Activated CD4-positive, alpha-beta T cell treated with anti-CD3 and anti-CD28 coated beads, Interleukin-2, amount 10 ng/mL, durations not matched to agents 7 days and 5 days (primary cell): ENCODE results near the gene ODC1. TPM values are rescaled to one million over a fixed set of nuclear protein-coding genes. Genes with fewer than 3 reads are reported as not detected.
"Not testable (repeated sequence)": the region's sequence is repeated elsewhere in the genome, so short reads cannot be mapped to it uniquely, and the experiment has no call there.

ENCODE experiments used
- CTCF ChIA-PET: fragments of 350-600 bp; sonication (Branson Sonifier 250); formaldehyde crosslinking; loops from one replicate; lab custom pipeline; 2021; ENCODE audit warnings: antibody characterized with exemption; lab: Charles Lee
- POLR2A ChIA-PET: fragments of 350-600 bp; sonication (Branson Sonifier 250); formaldehyde crosslinking; loops from one replicate; lab custom pipeline; 2021; ENCODE audit warnings: antibody characterized with exemption; lab: Charles Lee
- DNase-seq: peaks from one replicate; pipeline ENCODE4 v3.0.0-alpha.2; 2020
- H3K27ac Mint-ChIP-seq: one replicate; pipeline ENCODE4 v1.8.0; 2021; ENCODE audit warnings: mild to moderate bottlenecking, moderate library complexity, mixed read lengths
- H3K27me3 Mint-ChIP-seq: one replicate; pipeline ENCODE4 v1.8.0; 2021; ENCODE audit warnings: mixed read lengths
- H3K36me3 Mint-ChIP-seq: one replicate; pipeline ENCODE4 v1.8.0; 2021; ENCODE audit warnings: low read depth, mixed read lengths
- H3K4me1 Mint-ChIP-seq: one replicate; pipeline ENCODE4 v1.8.0; 2021; ENCODE audit warnings: mixed read lengths
- H3K4me3 Mint-ChIP-seq: one replicate; pipeline ENCODE4 v1.8.0; 2021; ENCODE audit warnings: mild to moderate bottlenecking, moderate library complexity, mixed read lengths
- H3K9me3 Mint-ChIP-seq: one replicate; pipeline ENCODE4 v1.8.0; 2021; ENCODE audit warnings: mixed read lengths
- total RNA-seq, 2 experiments: library from RNA; stranded (reverse); gene quantifications; one replicate each; pipeline ENCODE4 v1.2.3, GENCODE V29; 2021

Gene ODC1
- total RNA-seq, 2 experiments from 2014 or later, result 47.1 to 50.3 TPM

DNA sequence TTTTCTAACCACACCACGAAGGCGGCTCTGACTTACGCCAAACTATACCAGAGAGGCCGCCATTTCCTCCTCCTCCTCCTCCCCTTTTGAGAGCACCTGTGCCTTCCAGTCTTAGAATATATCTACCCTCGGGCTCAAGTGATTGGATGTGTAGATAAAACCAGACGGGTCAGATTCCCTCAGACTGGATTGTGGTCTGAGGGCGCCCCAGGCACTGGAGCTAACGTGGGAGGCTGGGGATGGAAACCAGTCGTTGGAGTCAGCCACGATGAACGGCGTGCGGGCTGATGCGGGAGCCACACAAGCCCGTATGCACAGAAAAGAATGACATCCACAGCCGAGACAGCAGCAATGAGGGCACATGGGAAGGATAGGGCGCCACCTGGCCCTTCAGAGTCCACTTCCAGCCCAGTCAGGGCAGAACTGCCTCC is 12.3 kb upstream of the ODC1 start:
- POLR2A ChIA-PET, result no interaction called here
- DNase-seq, result no peak
- H3K36me3 Mint-ChIP-seq, result no peaks in the 10 kb centered on the region
- CTCF ChIA-PET, result interaction anchor here (1.2 kb wide), 1 partner anchor 179 kb away, joined by 4 read pairs; no protein-coding TSS in a partner anchor
- no peaks in the 10 kb centered on the region for H3K9me3 Mint-ChIP-seq
- H3K4me3 Mint-ChIP-seq, result no peak overlapping the region
- peaks cover 7% of the 10 kb centered on the region for H3K27me3 Mint-ChIP-seq
- no peaks in the 10 kb centered on the region for H3K4me1 Mint-ChIP-seq
- peak overlapping the region; percentile 25 for H3K27ac Mint-ChIP-seq

GRCh38 chr2:10457846-10458598 is 9.9 kb upstream of the ODC1 start:
- no peaks in the 10 kb centered on the region for H3K36me3 Mint-ChIP-seq
- DNase-seq, result no peak
- no peaks in the 10 kb centered on the region for H3K9me3 Mint-ChIP-seq
- ChIA-PET CTCF (interaction anchor here (0.9 kb wide), 1 partner anchor 9 kb away, joined by 3 read pairs; no protein-coding TSS in a partner anchor), POLR2A (no interaction called here)
- H3K4me1 Mint-ChIP-seq, result peaks cover 3% of the 10 kb centered on the region
- H3K27me3 Mint-ChIP-seq, result peaks cover 7% of the 10 kb centered on the region
- H3K4me3 Mint-ChIP-seq, result no peak overlapping the region
- no peak overlapping the region for H3K27ac Mint-ChIP-seq

DNA sequence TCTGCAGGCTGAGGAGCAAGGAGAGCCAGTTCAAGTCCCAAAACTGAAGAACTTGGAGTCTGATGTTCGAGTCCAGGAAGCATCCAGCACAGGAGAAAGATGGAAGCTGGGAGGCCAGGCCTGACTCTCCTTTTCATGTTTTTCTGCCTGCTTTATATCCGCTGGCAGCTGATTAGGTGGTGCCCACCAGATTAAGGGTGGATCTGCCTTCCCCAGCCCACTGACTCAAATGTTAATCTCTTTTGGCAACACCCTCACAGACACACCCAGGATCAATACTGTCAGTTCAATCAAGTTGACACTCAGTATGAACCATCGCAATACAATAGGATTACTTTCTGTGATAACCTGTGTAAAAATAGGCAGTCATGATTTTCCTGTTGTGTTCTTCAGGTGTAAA is 9.1 kb upstream of the ODC1 start:
- POLR2A ChIA-PET, DNase-seq, H3K27me3 Mint-ChIP-seq, H3K27ac Mint-ChIP-seq, H3K4me1 Mint-ChIP-seq, H3K4me3 Mint-ChIP-seq, H3K9me3 Mint-ChIP-seq, H3K36me3 Mint-ChIP-seq: not testable (repeated sequence)
- CTCF ChIA-PET, result interaction anchor here (0.6 kb wide), 1 partner anchor 1302 kb away, joined by 3 read pairs; no protein-coding TSS in a partner anchor

GRCh38 chr2:10454505-10454904 is 6.4 kb upstream of the ODC1 start:
- Mint-ChIP-seq H3K36me3 (no peaks in the 10 kb centered on the region), H3K27me3 (peaks cover 3% of the 10 kb centered on the region), H3K4me1 (peaks cover 15% of the 10 kb centered on the region), H3K9me3 (no peaks in the 10 kb centered on the region), H3K27ac (no peak overlapping the region), H3K4me3 (no peak overlapping the region)
- CTCF ChIA-PET, result no interaction called here
- POLR2A ChIA-PET, result no interaction called here
- no peak for DNase-seq

DNA sequence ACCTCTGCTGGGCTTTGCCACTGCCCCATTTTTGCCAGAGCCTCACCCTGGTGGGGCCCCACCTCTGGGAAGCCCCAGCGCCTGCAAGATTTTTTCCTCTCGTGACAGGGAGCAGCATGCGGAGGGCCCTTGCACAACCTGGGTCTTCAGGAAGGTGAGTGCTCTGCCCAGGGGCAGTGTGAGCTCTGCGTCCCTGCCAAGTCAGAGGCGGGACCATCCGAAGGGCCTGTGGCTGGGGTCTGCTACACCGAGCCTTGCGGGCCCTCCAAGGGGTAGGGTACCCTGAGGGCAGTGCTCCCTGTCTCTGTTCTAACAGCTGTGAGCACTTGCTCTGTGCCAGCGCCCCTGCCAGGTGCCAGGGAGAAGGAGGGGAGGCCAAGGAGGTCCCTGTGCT is 5.8 kb upstream of the ODC1 start:
- CTCF ChIA-PET, result no interaction called here
- DNase-seq, result no peak

GRCh38 chr2:10452956-10453904 is 5.1 kb upstream of the ODC1 start:
- no peak overlapping the region for H3K27ac Mint-ChIP-seq
- CTCF ChIA-PET, result no interaction called here
- no peaks in the 10 kb centered on the region for H3K9me3 Mint-ChIP-seq
- POLR2A ChIA-PET, result no interaction called here
- H3K4me1 Mint-ChIP-seq, result peaks cover 20% of the 10 kb centered on the region
- no peak overlapping the region for H3K4me3 Mint-ChIP-seq
- H3K27me3 Mint-ChIP-seq, result no peaks in the 10 kb centered on the region
- peaks cover 2% of the 10 kb centered on the region for H3K36me3 Mint-ChIP-seq
- DNase-seq, result no peak

More for the DNA sequence above, 5.8 kb upstream of the ODC1 start:
- Mint-ChIP-seq H3K27me3 (peaks cover 1% of the 10 kb centered on the region), H3K9me3 (no peaks in the 10 kb centered on the region), H3K27ac (no peak overlapping the region), H3K4me3 (no peak overlapping the region), H3K4me1 (peaks cover 20% of the 10 kb centered on the region), H3K36me3 (peaks cover 2% of the 10 kb centered on the region)
- POLR2A ChIA-PET, result no interaction called here

DNA sequence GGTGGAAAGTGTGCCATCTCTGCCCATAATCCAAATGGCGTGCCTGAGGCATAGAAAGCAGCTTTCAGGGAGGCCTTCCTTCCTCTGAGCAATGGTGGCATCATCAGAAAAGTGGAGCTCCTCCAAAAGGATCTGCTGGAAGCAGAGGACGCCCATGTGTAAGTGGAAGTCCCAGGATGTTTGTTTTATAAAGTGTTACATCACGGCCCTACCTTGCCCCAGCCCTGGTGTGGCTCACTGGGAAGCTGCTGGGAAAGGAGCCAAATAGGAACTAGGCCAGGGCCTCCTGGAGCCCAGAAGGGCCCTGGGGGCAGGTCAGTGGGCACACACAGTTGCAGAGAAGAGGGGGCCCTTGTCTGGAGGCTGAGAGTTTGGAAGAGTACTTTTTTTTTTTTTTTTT is 4.2 kb upstream of the ODC1 start:
- Mint-ChIP-seq H3K9me3 (no peaks in the 10 kb centered on the region), H3K36me3 (peaks cover 3% of the 10 kb centered on the region), H3K4me3 (no peak overlapping the region), H3K4me1 (peaks cover 23% of the 10 kb centered on the region), H3K27me3 (no peaks in the 10 kb centered on the region), H3K27ac (no peak overlapping the region)
- POLR2A ChIA-PET, result no interaction called here
- CTCF ChIA-PET, result interaction anchor here (1.0 to 1.4 kb wide), 4 partner anchors 17 to 151 kb away, joined by 3 to 5 read pairs (median 3); no protein-coding TSS in a partner anchor
- no peak for DNase-seq

- no peak overlapping the region for H3K4me3 Mint-ChIP-seq
Measured at GRCh38 chr2:10451819-10452218, 3.7 kb upstream of the ODC1 start.

DNA sequence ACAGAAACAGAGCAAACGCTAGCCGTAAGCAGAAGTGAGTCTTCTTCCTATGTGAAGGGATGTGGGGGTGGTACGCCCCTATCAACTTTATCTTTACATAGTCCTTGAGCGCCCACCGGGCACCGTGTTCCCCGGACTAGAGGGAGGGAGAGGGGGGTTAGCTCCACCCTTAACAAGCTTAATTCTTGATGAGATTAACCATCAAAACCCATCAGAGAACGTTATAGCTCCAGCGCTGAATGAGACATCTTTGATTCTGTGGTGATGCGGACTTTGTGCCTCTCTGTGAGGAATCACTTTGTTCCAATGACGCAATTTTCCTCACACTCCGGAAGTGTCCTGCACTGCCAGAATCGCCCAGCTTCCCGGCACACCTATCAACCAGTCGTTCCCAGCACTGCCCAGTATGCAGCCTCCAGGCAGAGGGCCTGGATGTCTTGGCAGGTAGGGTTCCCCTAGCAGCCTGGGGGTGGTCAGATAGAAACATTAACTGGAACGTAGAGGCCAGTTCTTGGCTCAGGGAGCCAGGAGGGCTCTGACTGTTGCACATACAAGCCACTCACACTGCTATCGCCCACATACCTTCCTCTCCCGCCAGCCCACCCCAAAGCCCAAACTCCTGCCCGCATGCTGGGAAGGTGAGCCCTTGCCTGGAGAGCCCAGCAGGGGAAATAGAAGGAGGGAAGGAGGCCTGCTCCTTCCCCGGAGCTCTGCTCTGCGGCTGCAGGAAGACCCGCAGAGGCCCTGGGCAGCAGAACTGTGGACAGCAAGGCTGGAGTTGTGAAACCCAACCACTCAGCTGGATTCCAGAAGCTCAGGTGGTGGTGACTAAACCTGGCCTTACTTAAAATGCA is 1.9 kb upstream of the ODC1 start:
- peaks cover 5% of the 10 kb centered on the region for H3K36me3 Mint-ChIP-seq
- ChIA-PET POLR2A (no interaction called here), CTCF (interaction anchor here (0.6 to 1.4 kb wide), 6 partner anchors 9 to 1288 kb away, joined by 3 to 8 read pairs (median 3); no protein-coding TSS in a partner anchor)
- peak overlapping the region; percentile 97 for H3K27ac Mint-ChIP-seq
- no peaks in the 10 kb centered on the region for H3K9me3 Mint-ChIP-seq
- peak overlapping the region; percentile 83 for H3K4me3 Mint-ChIP-seq
- H3K4me1 Mint-ChIP-seq, result peaks cover 41% of the 10 kb centered on the region
- H3K27me3 Mint-ChIP-seq, result no peaks in the 10 kb centered on the region
- DNase-seq, result no peak

More at GRCh38 chr2:10451819-10452218, 3.7 kb upstream of the ODC1 start:
- peaks cover 26% of the 10 kb centered on the region for H3K4me1 Mint-ChIP-seq
- DNase-seq, result no peak
- H3K27me3 Mint-ChIP-seq, result no peaks in the 10 kb centered on the region
- H3K9me3 Mint-ChIP-seq, result no peaks in the 10 kb centered on the region
- H3K27ac Mint-ChIP-seq, result no peak overlapping the region
- H3K36me3 Mint-ChIP-seq, result peaks cover 5% of the 10 kb centered on the region
- CTCF ChIA-PET, result interaction anchor here (1.0 to 1.4 kb wide), 4 partner anchors 17 to 150 kb away, joined by 3 to 5 read pairs (median 3); no protein-coding TSS in a partner anchor
- POLR2A ChIA-PET, result interaction anchor here (0.5 kb wide), 1 partner anchor 234 kb away, joined by 9 read pairs; no protein-coding TSS in a partner anchor

DNA sequence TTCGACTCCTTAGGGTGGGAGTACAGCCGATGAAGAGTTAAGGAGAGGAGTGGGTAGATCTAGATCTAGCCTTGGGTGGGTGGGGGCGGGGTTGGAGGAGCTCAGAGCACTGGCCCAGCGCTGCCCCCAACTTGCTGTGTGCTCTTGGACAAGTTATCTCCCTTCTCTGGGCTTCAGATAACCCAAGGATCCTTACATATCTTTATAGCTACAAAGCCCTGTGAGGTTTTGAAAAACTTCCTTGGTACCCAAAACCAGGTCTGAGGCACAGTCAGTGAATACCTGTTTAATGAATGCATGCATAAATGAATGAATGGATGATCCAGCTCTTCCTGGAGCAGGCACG is 1.3 kb upstream of the ODC1 start:
- CTCF ChIA-PET, result interaction anchor here (0.6 to 1.4 kb wide), 5 partner anchors 9 to 1287 kb away, joined by 3 to 8 read pairs (median 3); no protein-coding TSS in a partner anchor
- H3K36me3 Mint-ChIP-seq, result peaks cover 10% of the 10 kb centered on the region
- H3K4me1 Mint-ChIP-seq, result peaks cover 47% of the 10 kb centered on the region

DNA sequence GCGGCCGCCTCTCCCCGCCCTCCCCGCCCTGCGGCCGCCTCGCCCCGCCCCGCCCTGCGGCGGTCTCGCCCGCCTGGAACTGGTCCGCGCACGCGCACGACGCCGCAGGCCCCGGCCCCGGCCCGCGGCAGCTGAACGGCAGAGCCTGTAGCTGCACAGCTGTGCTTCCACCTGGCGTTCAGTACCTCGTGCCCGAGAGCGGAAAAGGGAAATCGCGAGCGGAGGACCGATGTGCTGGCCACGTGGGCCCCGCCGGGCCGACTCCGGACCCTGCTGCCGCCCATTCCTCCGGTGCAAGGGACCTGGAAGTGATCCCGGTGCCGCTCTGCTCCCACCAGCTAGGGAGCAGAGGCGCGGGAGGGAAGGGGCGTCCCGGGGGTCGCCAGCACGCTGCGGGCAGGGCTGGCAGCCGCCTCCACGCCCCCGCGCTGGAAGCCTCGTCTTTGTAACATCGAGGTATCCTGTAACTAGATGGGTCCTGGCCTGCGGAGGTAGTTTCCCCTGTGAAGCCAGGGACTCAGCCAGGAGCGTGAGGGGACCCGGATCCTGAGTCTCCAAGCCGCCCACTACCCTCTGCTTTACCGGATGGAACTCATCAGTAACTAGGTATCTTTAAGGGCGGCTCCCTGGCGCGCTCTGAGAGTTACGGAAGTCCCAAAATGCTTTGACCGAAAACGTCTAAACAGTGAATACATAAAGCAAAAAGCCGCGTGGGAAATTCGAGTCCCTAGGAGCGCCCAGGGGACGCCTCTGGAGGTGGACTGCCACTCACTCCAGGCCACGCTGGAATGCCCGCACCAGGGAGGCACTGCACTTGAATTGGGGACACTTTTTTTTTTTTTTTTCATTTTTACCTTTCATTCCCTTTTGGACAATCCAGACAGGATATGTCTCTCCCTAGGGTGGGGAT is 704 bp upstream of the ODC1 start:
- DNase-seq, result peak; percentile 94
- Mint-ChIP-seq H3K4me3 (peak overlapping the region; percentile 83), H3K9me3 (no peaks in the 10 kb centered on the region), H3K36me3 (peaks cover 16% of the 10 kb centered on the region), H3K27ac (peak overlapping the region; percentile 97), H3K4me1 (peaks cover 53% of the 10 kb centered on the region), H3K27me3 (no peaks in the 10 kb centered on the region)
- ChIA-PET POLR2A (no interaction called here), CTCF (interaction anchor here (0.6 to 6.3 kb wide), 9 partner anchors 10 to 898 kb away, joined by 3 to 55 read pairs (median 3); no protein-coding TSS in a partner anchor)

More for the DNA sequence above, 1.3 kb upstream of the ODC1 start:
- POLR2A ChIA-PET, result no interaction called here
- Mint-ChIP-seq H3K27ac (peak overlapping the region; percentile 97), H3K9me3 (no peaks in the 10 kb centered on the region), H3K4me3 (peak overlapping the region; percentile 83), H3K27me3 (no peaks in the 10 kb centered on the region)
- DNase-seq, result no peak
